Fibroblast of pulmonary artery (primary cell): ENCODE data around the gene IL22RA2.

Experiments used
- DNase-seq: peaks from one replicate; pipeline ENCODE4 v3.0.0-alpha.2; 2010; ENCODE audit warnings: low read depth
- H3K4me3 ChIP-seq: replicated peaks from 2 replicates; pipeline ENCODE4 v1.5.1; 2011; ENCODE audit warnings: low read depth, mild to moderate bottlenecking, control low read depth, low read length, moderate library complexity
- TF ChIP-seq, protein P1 (sequence below): IDR thresholded peaks from 2 replicates; pipeline ENCODE4 v1.5.1; 2011; ENCODE audit warnings: mild to moderate bottlenecking, control low read depth, low read length, inconsistent platforms; ENCODE audit errors: missing control alignments

Gene IL22RA2

GRCh38 chr6:137147195-137147594, 26.2 kb downstream of the IL22RA2 start:
- H3K4me3 ChIP-seq = no peak overlapping the region
- DNase-seq = no peak
- TF ChIP-seq, protein P1, sequence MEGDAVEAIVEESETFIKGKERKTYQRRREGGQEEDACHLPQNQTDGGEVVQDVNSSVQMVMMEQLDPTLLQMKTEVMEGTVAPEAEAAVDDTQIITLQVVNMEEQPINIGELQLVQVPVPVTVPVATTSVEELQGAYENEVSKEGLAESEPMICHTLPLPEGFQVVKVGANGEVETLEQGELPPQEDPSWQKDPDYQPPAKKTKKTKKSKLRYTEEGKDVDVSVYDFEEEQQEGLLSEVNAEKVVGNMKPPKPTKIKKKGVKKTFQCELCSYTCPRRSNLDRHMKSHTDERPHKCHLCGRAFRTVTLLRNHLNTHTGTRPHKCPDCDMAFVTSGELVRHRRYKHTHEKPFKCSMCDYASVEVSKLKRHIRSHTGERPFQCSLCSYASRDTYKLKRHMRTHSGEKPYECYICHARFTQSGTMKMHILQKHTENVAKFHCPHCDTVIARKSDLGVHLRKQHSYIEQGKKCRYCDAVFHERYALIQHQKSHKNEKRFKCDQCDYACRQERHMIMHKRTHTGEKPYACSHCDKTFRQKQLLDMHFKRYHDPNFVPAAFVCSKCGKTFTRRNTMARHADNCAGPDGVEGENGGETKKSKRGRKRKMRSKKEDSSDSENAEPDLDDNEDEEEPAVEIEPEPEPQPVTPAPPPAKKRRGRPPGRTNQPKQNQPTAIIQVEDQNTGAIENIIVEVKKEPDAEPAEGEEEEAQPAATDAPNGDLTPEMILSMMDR = no peak

GRCh38 chr6:137146206-137146605, 27.2 kb downstream of the IL22RA2 start:
- TF ChIP-seq, protein P1 = no peak
- H3K4me3 ChIP-seq = no peak overlapping the region
- DNase-seq = no peak

- no peak overlapping the region for H3K4me3 ChIP-seq
- TF ChIP-seq, protein P1 = no peak
- peak; percentile 39 for DNase-seq
Measured at GRCh38 chr6:137145421-137145820, 28.0 kb downstream of the IL22RA2 start.

DNA sequence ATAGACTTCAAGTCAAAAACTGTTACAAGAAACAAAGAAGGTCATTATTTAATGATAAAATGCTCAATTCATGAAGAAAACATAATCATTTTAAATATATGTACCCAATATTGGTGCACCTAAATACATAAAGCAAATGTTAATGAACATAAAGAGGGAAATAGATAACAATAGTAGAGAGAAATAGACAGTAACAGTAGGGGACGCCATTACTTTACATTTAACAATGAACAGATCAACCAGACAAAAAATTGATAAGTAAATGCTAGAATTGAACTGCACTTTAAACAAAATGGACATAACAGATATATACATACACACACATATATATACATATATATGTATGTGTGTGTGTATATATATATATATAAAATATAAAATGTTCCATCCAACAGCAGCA, 37.4 kb downstream of the IL22RA2 start:
- TF ChIP-seq, protein P1 = peak; percentile 47
- no peak overlapping the region for H3K4me3 ChIP-seq
- DNase-seq = peak; percentile 53

DNA sequence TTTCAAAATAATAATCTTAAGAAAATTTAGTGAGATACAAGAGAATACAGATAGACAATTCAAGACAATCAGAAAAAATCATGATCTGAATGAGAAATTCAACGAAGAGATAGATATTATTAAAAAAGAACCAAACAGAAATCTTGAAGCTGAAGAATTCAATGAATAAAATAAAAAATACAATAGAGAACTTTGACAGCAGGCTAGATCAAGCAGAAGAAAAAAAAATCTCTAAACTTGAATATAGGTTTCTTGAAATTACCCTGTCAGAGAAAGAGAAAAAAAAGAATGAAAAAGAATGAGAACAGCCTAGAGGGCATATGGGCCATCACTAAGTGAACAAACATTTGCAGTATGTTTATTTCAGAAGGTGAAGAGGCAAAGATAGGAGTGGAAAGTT, 39.0 kb downstream of the IL22RA2 start:
- no peak for DNase-seq
- no peak overlapping the region for H3K4me3 ChIP-seq
- TF ChIP-seq, protein P1 = no peak

DNA sequence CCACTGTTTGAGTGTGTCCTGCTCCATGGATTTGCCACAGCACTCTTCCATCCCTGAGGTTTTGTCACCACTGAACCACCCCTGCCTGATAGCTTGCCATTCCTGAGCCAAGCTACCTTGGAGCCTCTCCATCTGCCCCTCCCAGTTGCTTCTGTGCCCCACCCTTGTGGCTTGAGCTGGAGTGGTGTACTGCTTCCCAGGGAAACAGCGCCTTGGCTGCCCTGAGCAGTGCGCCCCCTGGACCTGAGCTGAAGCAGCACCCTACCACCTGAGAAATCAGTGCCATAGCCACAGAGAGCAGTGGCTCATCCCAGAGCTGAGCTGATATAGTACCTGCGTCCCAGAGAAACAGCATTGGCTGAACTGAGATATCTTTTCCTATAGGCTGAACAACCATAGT, 40.3 kb downstream of the IL22RA2 start:
- DNase-seq = no peak
- no peak overlapping the region for H3K4me3 ChIP-seq
- TF ChIP-seq, protein P1 = no peak

GRCh38 chr6:137126875-137127485, 46.5 kb downstream of the IL22RA2 start:
- TF ChIP-seq, protein P1 = no peak
- DNase-seq = no peak
- H3K4me3 ChIP-seq = no peak overlapping the region
